Fibroblast of gingiva (primary cell): Measurements from ENCODE around the gene ZSCAN2.

Source experiments
- DNase-seq: peaks from one replicate; pipeline ENCODE4 v3.0.0-alpha.2; 2011; ENCODE audit warnings: low read depth

Gene ZSCAN2

GRCh38 chr15:84671211-84671610 lies 70.4 kb downstream of the ZSCAN2 start:
- DNase-seq = peak; percentile 86
